Thoracic aorta (tissue), 2 donors: Measurements from ENCODE around the gene MBLAC1. TPM values are rescaled to one million over a fixed set of nuclear protein-coding genes. Genes with fewer than 3 reads are reported as not detected.

Experiments
- ATAC-seq: fragments of 150-250 bp; one replicate; pipeline ENCODE4 v1.8.0; 2017; ENCODE audit warnings: low read depth; ENCODE audit not compliant: insufficient number of reproducible peaks, low FRiP score
- DNase-seq: peaks from one replicate; pipeline ENCODE4 v3.0.0-alpha.2; 2020; ENCODE audit warnings: low spot score
- H3K27ac ChIP-seq, 2 donors: fragments of 200-600 bp; sonication (generic); 1 replicate in 1 of 2; 2 replicates in 1 of 2; pipeline ENCODE4 v1.5.1; 2016; ENCODE audit warnings: mild to moderate bottlenecking in 2 of 2, moderate library complexity in 2 of 2
- H3K27me3 ChIP-seq: fragments of 200-600 bp; sonication (generic); replicated peaks from 2 replicates; pipeline ENCODE4 v1.6.0; 2016; ENCODE audit warnings: mild to moderate bottlenecking; ENCODE audit not compliant: insufficient read depth
- H3K36me3 ChIP-seq: fragments of 200-600 bp; sonication (generic); one replicate; pipeline ENCODE4 v1.5.1; 2016
- H3K4me1 ChIP-seq, 2 donors: fragments of 200-600 bp; sonication (generic); 1 replicate in 1 of 2; 2 replicates in 1 of 2; pipeline versions ENCODE4 v1.5.1 to v1.6.0; 2016; ENCODE audit warnings: low read depth in 2 of 2, mild to moderate bottlenecking in 1 of 2; ENCODE audit not compliant: control insufficient read depth in 1 of 2
- H3K4me3 ChIP-seq: fragments of 200-600 bp; sonication (generic); 2 replicates; pipeline ENCODE4 v1.5.1; 2016; ENCODE audit warnings: mild to moderate bottlenecking
- H3K9me3 ChIP-seq: fragments of 200-600 bp; sonication (generic); 2 replicates; pipeline ENCODE4 v1.5.1; 2016
- total RNA-seq, 2 donors: library from RNA; depleted of rRNA; stranded (reverse); fragments of >200 nt; gene quantifications; one replicate each; pipeline versions ENCODE4 v1.1.0 to v1.2.3, GENCODE V29; 2016
- TF ChIP-seq, protein P1 (sequence below): fragments of 200-600 bp; sonication (generic); IDR thresholded peaks from one replicate; pipeline ENCODE4 v1.5.1; 2019; ENCODE audit warnings: antibody characterized with exemption

Gene MBLAC1
- 1 to 10 TPM in 1 of 2 donors, not detected in 1; 1.1 TPM for total RNA-seq

GRCh38 chr7:100126931-100127865 lies at the start of gene MBLAC1:
Gene MBLAC1, plus strand, starts transcription at chr7:100126967. Its CDS starts 429 bp downstream, at chr7:100127396.
- TF ChIP-seq, protein P1, sequence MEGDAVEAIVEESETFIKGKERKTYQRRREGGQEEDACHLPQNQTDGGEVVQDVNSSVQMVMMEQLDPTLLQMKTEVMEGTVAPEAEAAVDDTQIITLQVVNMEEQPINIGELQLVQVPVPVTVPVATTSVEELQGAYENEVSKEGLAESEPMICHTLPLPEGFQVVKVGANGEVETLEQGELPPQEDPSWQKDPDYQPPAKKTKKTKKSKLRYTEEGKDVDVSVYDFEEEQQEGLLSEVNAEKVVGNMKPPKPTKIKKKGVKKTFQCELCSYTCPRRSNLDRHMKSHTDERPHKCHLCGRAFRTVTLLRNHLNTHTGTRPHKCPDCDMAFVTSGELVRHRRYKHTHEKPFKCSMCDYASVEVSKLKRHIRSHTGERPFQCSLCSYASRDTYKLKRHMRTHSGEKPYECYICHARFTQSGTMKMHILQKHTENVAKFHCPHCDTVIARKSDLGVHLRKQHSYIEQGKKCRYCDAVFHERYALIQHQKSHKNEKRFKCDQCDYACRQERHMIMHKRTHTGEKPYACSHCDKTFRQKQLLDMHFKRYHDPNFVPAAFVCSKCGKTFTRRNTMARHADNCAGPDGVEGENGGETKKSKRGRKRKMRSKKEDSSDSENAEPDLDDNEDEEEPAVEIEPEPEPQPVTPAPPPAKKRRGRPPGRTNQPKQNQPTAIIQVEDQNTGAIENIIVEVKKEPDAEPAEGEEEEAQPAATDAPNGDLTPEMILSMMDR, result no peak
- Histone ChIP-seq H3K27ac (peak within 1 kb of the TSS; percentile 96 to 98), H3K4me3 (peak within 1 kb of the TSS; percentile 97), H3K36me3 (no peaks in the 10 kb centered on the region), H3K4me1 (peaks cover 13 to 37% of the 10 kb centered on the region in 2 donors), H3K27me3 (no peaks in the 10 kb centered on the region), H3K9me3 (no peaks in the 10 kb centered on the region)
- DNase-seq (peak; percentile 65), ATAC-seq (peak; percentile 94)

- Histone ChIP-seq H3K36me3 (peaks cover 54% of the 10 kb centered on the region), H3K27ac (no peak overlapping the region)
Observed at GRCh38 chr7:100077205-100077604, 49.6 kb upstream of the MBLAC1 start.

DNA sequence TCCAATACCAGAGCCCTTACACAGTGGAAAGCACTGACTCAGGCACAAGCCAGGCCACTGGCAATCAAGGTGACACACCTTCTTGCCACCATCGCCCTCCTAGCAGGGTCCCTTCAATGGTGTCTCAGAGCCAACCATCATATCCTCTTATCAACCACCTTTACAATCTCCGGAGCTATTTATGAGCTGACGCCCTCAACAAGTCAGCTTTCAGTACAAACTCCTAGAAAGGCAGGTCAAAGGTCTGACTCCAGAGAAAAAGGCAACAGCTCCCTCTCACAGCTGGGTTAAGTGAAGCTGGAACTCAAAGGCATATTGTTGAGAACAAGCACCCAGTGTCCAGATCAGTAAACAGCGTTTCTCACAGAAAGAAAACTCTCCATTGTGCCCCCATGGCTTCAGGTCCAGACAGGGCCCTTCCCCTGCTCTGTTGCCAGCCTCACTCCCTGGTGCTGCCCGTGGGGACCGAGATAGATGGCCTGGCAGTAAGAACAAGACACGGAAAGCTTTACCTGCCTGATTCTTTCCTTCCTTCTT lies 47.7 kb upstream of the MBLAC1 start:
- no peak for DNase-seq
- Histone ChIP-seq H3K36me3 (peaks cover 35% of the 10 kb centered on the region), H3K27me3 (no peaks in the 10 kb centered on the region)

More at GRCh38 chr7:100077205-100077604, 49.6 kb upstream of the MBLAC1 start:
- TF ChIP-seq, protein P1, result no peak
- no peak for DNase-seq
- H3K27me3 ChIP-seq, result no peaks in the 10 kb centered on the region
- H3K9me3 ChIP-seq, result peaks cover 2% of the 10 kb centered on the region
- no peak overlapping the region for H3K4me3 ChIP-seq
- no peak for ATAC-seq
- peaks cover 18 to 27% of the 10 kb centered on the region in 2 donors for H3K4me1 ChIP-seq

GRCh38 chr7:100080907-100081534 lies 45.7 kb upstream of the MBLAC1 start:
- TF ChIP-seq, protein P1, result no peak
- H3K9me3 ChIP-seq, result no peaks in the 10 kb centered on the region
- no peaks in the 10 kb centered on the region for H3K27me3 ChIP-seq
- H3K36me3 ChIP-seq, result peaks cover 16% of the 10 kb centered on the region
- no peak for DNase-seq
- H3K27ac ChIP-seq, result peak overlapping the region; percentile 63 to 86
- H3K4me3 ChIP-seq, result peak overlapping the region; percentile 80
- H3K4me1 ChIP-seq, result peaks cover 19 to 34% of the 10 kb centered on the region in 2 donors
- ATAC-seq, result peak; percentile 4

More for the DNA sequence above, 47.7 kb upstream of the MBLAC1 start:
- Histone ChIP-seq H3K27ac (no peak overlapping the region), H3K9me3 (no peaks in the 10 kb centered on the region), H3K4me1 (peaks cover 19 to 34% of the 10 kb centered on the region in 2 donors), H3K4me3 (no peak overlapping the region)
- TF ChIP-seq, protein P1, result no peak
- no peak for ATAC-seq
